GM23338 (cell line): ENCODE measurements around the gene FAM117B. TPM values are rescaled to one million over a fixed set of nuclear protein-coding genes. Genes with fewer than 3 reads are reported as not detected.

Experiments
- ATAC-seq: fragments of 200-7000 bp; cut with Tn5 transposase; 3 replicates; pipeline ENCODE4 v1.9.1; 2020
- DNase-seq: peaks from one replicate; pipeline ENCODE4 v3.0.0-alpha.2; 2015; ENCODE audit warnings: low spot score
- H2AFZ ChIP-seq: fragments of 200-600 bp; sonication (generic); 2 replicates; pipeline ENCODE4 v1.8.0; 2016; ENCODE audit warnings: antibody characterized with exemption, mild to moderate bottlenecking, moderate library complexity
- H3F3A ChIP-seq: fragments of 200-600 bp; sonication (generic); replicated peaks from 2 replicates; pipeline ENCODE4 v1.8.0; 2017; ENCODE audit warnings: antibody characterized with exemption, mixed run types, low read depth
- H3K27ac ChIP-seq: fragments of 200-600 bp; sonication (generic); 2 replicates; pipeline ENCODE4 v1.6.1; 2016; ENCODE audit warnings: low read depth
- H3K27me3 ChIP-seq: fragments of 200-600 bp; sonication (generic); 2 replicates; pipeline ENCODE4 v1.8.0; 2016; ENCODE audit warnings: mild to moderate bottlenecking, mixed run types, moderate library complexity; ENCODE audit not compliant: insufficient read depth
- H3K36me3 ChIP-seq: fragments of 200-600 bp; sonication (generic); 2 replicates; pipeline ENCODE4 v1.8.0; 2016; ENCODE audit warnings: mild to moderate bottlenecking; ENCODE audit not compliant: insufficient read depth
- H3K4me1 ChIP-seq: fragments of 200-600 bp; sonication (generic); 2 replicates; pipeline ENCODE4 v1.8.0; 2016; ENCODE audit warnings: mild to moderate bottlenecking, moderate library complexity; ENCODE audit not compliant: insufficient read depth
- H3K4me2 ChIP-seq: fragments of 200-600 bp; sonication (generic); 2 replicates; pipeline ENCODE4 v1.7.1; 2017; ENCODE audit warnings: mixed run types
- H3K4me3 ChIP-seq: fragments of 200-600 bp; sonication (generic); 2 replicates; pipeline ENCODE4 v1.6.1; 2016; ENCODE audit warnings: mixed run types
- H3K79me2 ChIP-seq: fragments of 200-600 bp; sonication (generic); replicated peaks from 2 replicates; pipeline ENCODE4 v1.8.0; 2017; ENCODE audit warnings: mild to moderate bottlenecking; ENCODE audit not compliant: insufficient read depth
- H3K9me2 ChIP-seq: fragments of 200-600 bp; sonication (generic); 2 replicates; pipeline ENCODE4 v1.8.0; 2017; ENCODE audit not compliant: insufficient read depth
- H4K20me1 ChIP-seq: fragments of 200-600 bp; sonication (generic); replicated peaks from 2 replicates; pipeline ENCODE4 v1.8.0; 2017; ENCODE audit warnings: mild to moderate bottlenecking; ENCODE audit not compliant: insufficient read depth
- H3K27ac Mint-ChIP-seq: 2 replicates; pipeline ENCODE4 v1.8.0; 2020; ENCODE audit warnings: inconsistent platforms, mild to moderate bottlenecking, moderate library complexity, mixed read lengths
- H3K27me3 Mint-ChIP-seq: 3 replicates; pipeline ENCODE4 v1.8.0; 2022; ENCODE audit warnings: low read depth, mild to moderate bottlenecking, moderate library complexity, mixed read lengths, inconsistent platforms; ENCODE audit not compliant: insufficient read depth, poor library complexity
- H3K36me3 Mint-ChIP-seq: 3 replicates; pipeline ENCODE4 v1.8.0; 2021; ENCODE audit warnings: low read depth, mild to moderate bottlenecking, inconsistent platforms, moderate library complexity, mixed read lengths
- H3K4me1 Mint-ChIP-seq: 3 replicates; pipeline ENCODE4 v1.8.0; 2020; ENCODE audit warnings: mild to moderate bottlenecking, inconsistent platforms, mixed read lengths
- H3K4me3 Mint-ChIP-seq: 3 replicates; pipeline ENCODE4 v1.8.0; 2021; ENCODE audit warnings: moderate library complexity, mild to moderate bottlenecking, inconsistent platforms, mixed read lengths
- H3K9me3 Mint-ChIP-seq: 3 replicates; pipeline ENCODE4 v1.8.0; 2020; ENCODE audit warnings: moderate library complexity, mild to moderate bottlenecking, inconsistent platforms, mixed read lengths
- CREB1 ChIP-seq: fragments of 250-450 bp; sonication (Bioruptor Pico); IDR thresholded peaks from 2 replicates; pipeline ENCODE4 v1.5.0; 2020; ENCODE audit warnings: low read depth, mild to moderate bottlenecking, moderate library complexity
- CTCF ChIP-seq, 2 experiments: fragments of 200-600 bp in 1 of 2; sonication (generic) in 1 of 2; conservative IDR thresholded peaks; 2 replicates each; pipeline versions ENCODE4 v1.5.1 to v1.6.1; 2016 to 2017; ENCODE audit warnings: antibody characterized with exemption in 2 of 2, low read depth in 2 of 2, mild to moderate bottlenecking in 2 of 2, moderate library complexity in 1 of 2
- ETS1 ChIP-seq: IDR thresholded peaks from 2 replicates; pipeline ENCODE4 v1.6.1; 2016; ENCODE audit warnings: antibody characterized with exemption
- EZH2 ChIP-seq: fragments of 200-600 bp; sonication (generic); IDR thresholded peaks from one replicate; pipeline ENCODE4 v1.8.0; 2017; ENCODE audit warnings: antibody characterized with exemption, mild to moderate bottlenecking, low read depth; ENCODE audit not compliant: unreplicated experiment
- EZH2phosphoT487 ChIP-seq: fragments of 200-600 bp; sonication (generic); IDR thresholded peaks from one replicate; pipeline ENCODE4 v1.8.1; 2018; ENCODE audit warnings: antibody characterized with exemption; ENCODE audit not compliant: unreplicated experiment
- JUNB ChIP-seq: IDR thresholded peaks from one replicate; pipeline ENCODE4 v1.6.1; 2016; ENCODE audit warnings: antibody characterized with exemption; ENCODE audit not compliant: unreplicated experiment
- NANOG ChIP-seq: IDR thresholded peaks from 2 replicates; pipeline ENCODE4 v1.6.1; 2016; ENCODE audit warnings: antibody characterized with exemption, borderline replicate concordance
- POLR2AphosphoS5 ChIP-seq: IDR thresholded peaks from 2 replicates; pipeline ENCODE4 v1.6.1; 2016; ENCODE audit warnings: antibody characterized with exemption, low read depth
- REST ChIP-seq: IDR thresholded peaks from one replicate; pipeline ENCODE4 v1.6.1; 2018; ENCODE audit warnings: antibody characterized with exemption; ENCODE audit not compliant: unreplicated experiment
- STAT1 ChIP-seq: IDR thresholded peaks from one replicate; pipeline ENCODE4 v1.6.1; 2016; ENCODE audit warnings: antibody characterized with exemption; ENCODE audit not compliant: unreplicated experiment
- ZNF114 ChIP-seq: fragments of 250-450 bp; sonication (Bioruptor Pico); IDR thresholded peaks from 2 replicates; pipeline ENCODE4 v1.5.0; 2020; ENCODE audit warnings: mild to moderate bottlenecking, moderate library complexity
- ZNF331 ChIP-seq: fragments of 250-450 bp; sonication (Bioruptor Pico); IDR thresholded peaks from 2 replicates; pipeline ENCODE4 v1.5.0; 2020; ENCODE audit warnings: low read depth, mild to moderate bottlenecking, moderate library complexity
- ZNF462 ChIP-seq: fragments of 250-450 bp; sonication (Bioruptor Pico); IDR thresholded peaks from 2 replicates; pipeline ENCODE4 v1.5.0; 2020; ENCODE audit warnings: mild to moderate bottlenecking, moderate library complexity
- polyA plus RNA-seq: library from polyadenylated mRNA; unstranded; fragments of >200 nt; fragmentation: Nextera tagmentation; extraction: Ambion mirVana; gene quantifications from 2 replicates; pipeline ENCODE4 v1.2.1, GENCODE V29; 2016
- total RNA-seq: library from RNA; depleted of rRNA; stranded (reverse); fragments of >200 nt; shearing (Covaris generic); gene quantifications from 2 replicates; pipeline ENCODE4 v1.2.3, GENCODE V29; 2014

Gene FAM117B
- total and polyA plus RNA-seq, 2 experiments from 2014 or later, result 8.4 to 23.0 TPM

DNA sequence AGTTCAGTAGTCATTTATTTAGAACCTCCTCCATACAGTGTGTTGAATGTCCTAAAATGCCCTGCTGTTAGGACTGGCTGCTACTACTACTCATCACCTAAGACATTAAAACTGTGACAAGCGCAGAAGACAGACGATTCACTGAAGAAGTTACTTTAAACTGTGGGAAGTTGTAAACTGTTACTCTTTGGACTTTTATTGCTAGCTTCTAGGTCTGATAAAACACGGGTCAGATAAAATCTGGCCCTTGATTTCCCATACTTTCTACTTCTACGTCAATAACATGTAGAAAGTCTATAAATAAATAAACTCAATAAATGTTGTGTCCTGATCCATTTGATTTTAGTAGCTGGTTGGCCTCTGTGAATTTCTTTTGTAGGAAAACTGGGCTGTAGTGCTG is 123.4 kb downstream of the FAM117B start:
- ATAC-seq, result no peak
- H3K4me1 Mint-ChIP-seq, result no peaks in the 10 kb centered on the region

More for the DNA sequence above, 123.4 kb downstream of the FAM117B start:
- Mint-ChIP-seq H3K4me3 (no peak overlapping the region), H3K27me3 (no peaks in the 10 kb centered on the region), H3K27ac (no peak overlapping the region), H3K9me3 (peaks cover 9% of the 10 kb centered on the region; the same call in 2 of the 3 replicates), H3K36me3 (peaks cover 33% of the 10 kb centered on the region; the same call in 2 of the 3 replicates)
- no peak overlapping the region for H3K4me2 ChIP-seq
- no peak overlapping the region for H3K27ac ChIP-seq
- TF ChIP-seq REST (no peak), CTCF (conservative IDR thresholded peaks at IDR 0.05; ENCODE audit: low read depth in 2 of 2) (no peak), ZNF114 (CRISPR knock-in tag) (no peak), ETS1 (no peak), CREB1 (CRISPR knock-in tag) (no peak), POLR2AphosphoS5 (no peak), NANOG (no peak), EZH2 (no peak), JUNB (no peak), ZNF462 (CRISPR knock-in tag) (no peak), EZH2phosphoT487 (no peak), STAT1 (no peak), ZNF331 (no peak)
- no peaks in the 10 kb centered on the region for H3F3A ChIP-seq
- peaks cover 6% of the 10 kb centered on the region; the same call in 1 of the 2 replicates for H4K20me1 ChIP-seq
- H3K79me2 ChIP-seq, result no peaks in the 10 kb centered on the region
- H3K9me2 ChIP-seq, result no peaks in the 10 kb centered on the region
- no peak overlapping the region for H2AFZ ChIP-seq
- DNase-seq, result no peak
- no peaks in the 10 kb centered on the region for H3K4me1 ChIP-seq
- no peaks in the 10 kb centered on the region for H3K27me3 ChIP-seq
- H3K36me3 ChIP-seq, result peaks cover 20% of the 10 kb centered on the region
- no peak overlapping the region for H3K4me3 ChIP-seq
